SU-DHL-6 (cell line): Measurements from ENCODE around the gene COX5A.

Experiments used
- EZH2phosphoT487 ChIP-seq: fragments of 200-600 bp; sonication (generic), shearing (Covaris generic); conservative IDR thresholded peaks from 2 replicates; pipeline ENCODE4 v1.6.1; 2018; ENCODE audit warnings: mild to moderate bottlenecking, antibody characterized with exemption, low read length, moderate library complexity, mixed read lengths
- TF ChIP-seq, protein P1 (sequence below): fragments of 200-600 bp; sonication (generic); IDR thresholded peaks from one replicate; pipeline ENCODE4 v1.5.1; 2017; ENCODE audit warnings: antibody characterized with exemption, mild to moderate bottlenecking, low read length, moderate library complexity; ENCODE audit not compliant: insufficient read depth, poor library complexity, severe bottlenecking

DNA sequence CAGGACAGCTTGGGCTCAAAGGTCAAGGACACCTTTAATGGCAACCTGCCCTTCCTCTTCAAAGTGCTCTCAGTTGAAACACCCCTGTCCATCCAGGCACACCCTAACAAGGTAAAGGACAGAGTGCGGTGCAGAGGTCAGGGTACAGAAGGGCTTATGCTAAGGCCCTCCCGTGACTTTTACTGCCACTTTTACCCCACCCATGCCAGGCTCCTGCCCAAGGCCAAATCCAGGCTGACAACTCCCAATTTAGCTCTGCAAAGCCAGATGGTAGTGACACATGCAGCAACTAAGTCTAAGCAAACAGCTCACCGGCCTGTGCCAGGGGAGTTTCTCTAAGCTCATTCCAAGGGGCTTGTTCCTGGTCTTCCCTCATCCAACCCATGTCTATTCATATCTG lies 46.4 kb downstream of the COX5A start:
- TF ChIP-seq, protein P1, sequence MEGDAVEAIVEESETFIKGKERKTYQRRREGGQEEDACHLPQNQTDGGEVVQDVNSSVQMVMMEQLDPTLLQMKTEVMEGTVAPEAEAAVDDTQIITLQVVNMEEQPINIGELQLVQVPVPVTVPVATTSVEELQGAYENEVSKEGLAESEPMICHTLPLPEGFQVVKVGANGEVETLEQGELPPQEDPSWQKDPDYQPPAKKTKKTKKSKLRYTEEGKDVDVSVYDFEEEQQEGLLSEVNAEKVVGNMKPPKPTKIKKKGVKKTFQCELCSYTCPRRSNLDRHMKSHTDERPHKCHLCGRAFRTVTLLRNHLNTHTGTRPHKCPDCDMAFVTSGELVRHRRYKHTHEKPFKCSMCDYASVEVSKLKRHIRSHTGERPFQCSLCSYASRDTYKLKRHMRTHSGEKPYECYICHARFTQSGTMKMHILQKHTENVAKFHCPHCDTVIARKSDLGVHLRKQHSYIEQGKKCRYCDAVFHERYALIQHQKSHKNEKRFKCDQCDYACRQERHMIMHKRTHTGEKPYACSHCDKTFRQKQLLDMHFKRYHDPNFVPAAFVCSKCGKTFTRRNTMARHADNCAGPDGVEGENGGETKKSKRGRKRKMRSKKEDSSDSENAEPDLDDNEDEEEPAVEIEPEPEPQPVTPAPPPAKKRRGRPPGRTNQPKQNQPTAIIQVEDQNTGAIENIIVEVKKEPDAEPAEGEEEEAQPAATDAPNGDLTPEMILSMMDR, result no peak
- TF ChIP-seq EZH2phosphoT487, result no peak
